Measurements from ENCODE around the gene ALDH3B2.

DNA sequence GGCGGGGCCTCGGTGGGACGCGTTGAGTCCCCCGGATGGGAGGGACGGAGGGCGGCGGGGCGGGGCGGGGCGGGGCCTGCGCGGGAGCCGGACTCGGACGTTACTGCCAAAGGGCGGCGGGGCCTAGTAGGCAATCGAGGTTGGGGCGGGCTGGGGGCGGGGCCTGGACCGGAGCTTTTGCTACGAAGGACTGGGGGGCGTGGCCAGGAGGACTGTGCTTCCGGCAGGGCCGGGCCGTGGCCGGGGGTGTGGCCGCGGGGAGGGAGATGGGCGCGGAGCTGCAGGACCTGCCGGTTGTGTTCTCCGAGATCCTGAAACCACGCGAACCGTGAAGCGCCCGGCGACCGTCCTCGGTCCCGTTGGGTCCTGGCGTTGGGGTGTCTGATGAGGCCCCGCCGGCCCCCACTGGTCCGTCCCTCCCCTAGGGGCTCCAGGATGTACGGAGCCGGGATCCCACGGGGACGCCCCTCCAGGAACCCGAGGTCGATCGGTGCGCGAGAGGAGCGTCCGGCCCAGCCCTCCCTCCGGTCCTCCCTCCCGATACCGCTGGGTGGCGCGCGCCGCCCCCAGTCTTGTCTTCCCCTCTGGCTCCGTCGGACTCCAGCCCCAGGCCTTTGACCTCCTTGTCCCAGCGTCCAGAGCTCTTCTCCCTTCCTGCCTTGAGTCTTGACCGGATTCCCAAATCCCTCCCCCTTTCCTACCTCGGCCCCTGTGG, 44.0 kb downstream of the ALDH3B2 start:
- no peak for TF ChIP-seq REST (IDR thresholded peaks at IDR 0.05; ENCODE audit: insufficient read depth in 1 of 2, low read depth in 2 of 2, low read length in 2 of 2)
- TF ChIP-seq TAF1 (IDR thresholded peaks at IDR 0.05; ENCODE audit: borderline replicate concordance, insufficient read depth, low read length), result no peak
- no peak; the same call in 1 of the 2 replicates for TF ChIP-seq POLR2AphosphoS5 (IDR thresholded peaks at IDR 0.05; ENCODE audit: low read depth, low read length)

All from PFSK-1 (cell line).